Measurements from ENCODE around the gene SPIRE1. TPM values are rescaled to one million over a fixed set of nuclear protein-coding genes. Genes with fewer than 3 reads are reported as not detected.
"Not testable (repeated sequence)": the region's sequence is repeated elsewhere in the genome, so short reads cannot be mapped to it uniquely, and the experiment has no call there.

Gene SPIRE1
- total RNA-seq, 1 donor from 2014 or later = 34.9 TPM

- Mint-ChIP-seq H3K9me3 (no peaks in the 10 kb centered on the region), H3K4me3 (no peak overlapping the region), H3K4me1 (no peaks in the 10 kb centered on the region), H3K36me3 (ENCODE audit: low read depth) (peaks cover 6% of the 10 kb centered on the region), H3K27ac (ENCODE audit: unreplicated experiment) (no peak overlapping the region), H3K27me3 (ENCODE audit: low read depth) (no peaks in the 10 kb centered on the region)
- no peak for DNase-seq (ENCODE audit: low read depth, low spot score)
- TF ChIP-seq CTCF (conservative IDR thresholded peaks at IDR 0.05) = no peak
These were observed 160.1 kb downstream of the SPIRE1 start for GRCh38 chr18:12497839-12498238.

GRCh38 chr18:12497296-12497695 lies 160.6 kb downstream of the SPIRE1 start:
- Mint-ChIP-seq H3K27ac (ENCODE audit: unreplicated experiment) (peak overlapping the region; percentile 71), H3K4me3 (no peak overlapping the region), H3K4me1 (no peaks in the 10 kb centered on the region), H3K9me3 (no peaks in the 10 kb centered on the region), H3K36me3 (ENCODE audit: low read depth) (peaks cover 9% of the 10 kb centered on the region), H3K27me3 (ENCODE audit: low read depth) (no peaks in the 10 kb centered on the region)
- DNase-seq (ENCODE audit: low read depth, low spot score) = no peak
- TF ChIP-seq CTCF (conservative IDR thresholded peaks at IDR 0.05) = no peak

GRCh38 chr18:12492907-12493306 lies 165.0 kb downstream of the SPIRE1 start:
- peaks cover 28% of the 10 kb centered on the region for H3K36me3 Mint-ChIP-seq (ENCODE audit: low read depth)
- no peak for DNase-seq (ENCODE audit: low read depth, low spot score)
- H3K4me3 Mint-ChIP-seq = no peak overlapping the region
- no peaks in the 10 kb centered on the region for H3K27me3 Mint-ChIP-seq (ENCODE audit: low read depth)
- H3K27ac Mint-ChIP-seq (ENCODE audit: unreplicated experiment) = no peak overlapping the region
- no peaks in the 10 kb centered on the region for H3K4me1 Mint-ChIP-seq
- peaks cover 2% of the 10 kb centered on the region for H3K9me3 Mint-ChIP-seq
- no peak for TF ChIP-seq CTCF (conservative IDR thresholded peaks at IDR 0.05)

GRCh38 chr18:12491611-12492435 lies 166.1 kb downstream of the SPIRE1 start:
- Mint-ChIP-seq H3K9me3 (peaks cover 2% of the 10 kb centered on the region), H3K27ac (ENCODE audit: unreplicated experiment) (no peak overlapping the region), H3K4me3 (no peak overlapping the region), H3K36me3 (ENCODE audit: low read depth) (peaks cover 28% of the 10 kb centered on the region), H3K4me1 (no peaks in the 10 kb centered on the region), H3K27me3 (ENCODE audit: low read depth) (no peaks in the 10 kb centered on the region)
- no peak for DNase-seq (ENCODE audit: low read depth, low spot score)
- no peak for TF ChIP-seq CTCF (conservative IDR thresholded peaks at IDR 0.05)

GRCh38 chr18:12485479-12486105 lies 172.3 kb downstream of the SPIRE1 start:
- Mint-ChIP-seq H3K36me3 (ENCODE audit: low read depth) (peaks cover 4% of the 10 kb centered on the region), H3K4me3 (no peak overlapping the region), H3K4me1 (peaks cover 2% of the 10 kb centered on the region), H3K9me3 (no peaks in the 10 kb centered on the region), H3K27me3 (ENCODE audit: low read depth) (no peaks in the 10 kb centered on the region), H3K27ac (ENCODE audit: unreplicated experiment) (no peak overlapping the region)
- TF ChIP-seq CTCF (conservative IDR thresholded peaks at IDR 0.05) = no peak
- DNase-seq (ENCODE audit: low read depth, low spot score) = no peak

GRCh38 chr18:12481915-12482314 lies 176.0 kb downstream of the SPIRE1 start:
- H3K27me3 Mint-ChIP-seq (ENCODE audit: low read depth); H3K27ac Mint-ChIP-seq (ENCODE audit: unreplicated experiment); H3K4me3 Mint-ChIP-seq; H3K9me3 Mint-ChIP-seq; H3K4me1 Mint-ChIP-seq; DNase-seq (ENCODE audit: low read depth, low spot score): not testable (repeated sequence)
- peaks cover 12% of the 10 kb centered on the region for H3K36me3 Mint-ChIP-seq (ENCODE audit: low read depth)
